HepG2 (cell line): ENCODE results near the gene COL2A1. TPM values are rescaled to one million over a fixed set of nuclear protein-coding genes. Genes with fewer than 3 reads are reported as not detected.

Experiments
- AHR ChIP-seq: IDR thresholded peaks from 2 replicates; pipeline ENCODE4 v1.6.1; 2018; ENCODE audit warnings: missing genetic modification reagents, missing compliant biosample characterization
- DBP ChIP-seq: sonication (generic); formaldehyde crosslinking; IDR thresholded peaks from 2 replicates; pipeline ENCODE4 v1.4.0; 2020; ENCODE audit warnings: missing genetic modification reagents; ENCODE audit errors: not compliant biosample characterization
- ERF ChIP-seq: IDR thresholded peaks from 2 replicates; pipeline ENCODE4 v1.6.1; 2018; ENCODE audit warnings: missing biosample characterization, missing genetic modification reagents
- HOMEZ ChIP-seq: IDR thresholded peaks from 2 replicates; pipeline ENCODE4 v1.6.1; 2016; ENCODE audit warnings: low read depth
- HOXA5 ChIP-seq: sonication (generic); formaldehyde crosslinking; IDR thresholded peaks from 2 replicates; pipeline ENCODE4 v1.4.0; 2020; ENCODE audit warnings: missing genetic modification reagents
- KAT2B ChIP-seq: fragments of 150-350 bp; IDR thresholded peaks from 2 replicates; pipeline ENCODE4 v1.6.1; 2014; ENCODE audit warnings: low read depth, low read length, borderline replicate concordance
- MAFG ChIP-seq: sonication (generic); formaldehyde crosslinking; IDR thresholded peaks from 2 replicates; pipeline ENCODE4 v1.5.1; 2020; ENCODE audit warnings: mild to moderate bottlenecking, missing genetic modification reagents
- POLR2AphosphoS5 ChIP-seq: IDR thresholded peaks from 2 replicates; pipeline ENCODE4 v1.6.1; 2012; ENCODE audit warnings: low read depth, low read length
- ZBTB10 ChIP-seq: sonication (generic); formaldehyde crosslinking; IDR thresholded peaks from 2 replicates; pipeline ENCODE4 v1.4.0; 2020; ENCODE audit warnings: missing genetic modification reagents, borderline replicate concordance
- ZBTB14 ChIP-seq: sonication (generic); formaldehyde crosslinking; IDR thresholded peaks from 2 replicates; pipeline ENCODE4 v1.4.0; 2020; ENCODE audit warnings: missing genetic modification reagents
- ZFP91 ChIP-seq: sonication (generic); formaldehyde crosslinking; IDR thresholded peaks from 2 replicates; pipeline ENCODE4 v1.9.0; 2022; ENCODE audit warnings: missing genetic modification reagents, mild to moderate bottlenecking, borderline replicate concordance
- ZMYM3 ChIP-seq: sonication (generic); formaldehyde crosslinking; IDR thresholded peaks from 2 replicates; pipeline ENCODE4 v1.5.1; 2020; ENCODE audit warnings: mild to moderate bottlenecking, missing genetic modification reagents
- ZNF333 ChIP-seq: sonication (generic); formaldehyde crosslinking; IDR thresholded peaks from 2 replicates; pipeline ENCODE4 v1.4.0; 2020; ENCODE audit warnings: mild to moderate bottlenecking, missing genetic modification reagents, borderline replicate concordance
- ZNF33B ChIP-seq: sonication (generic); formaldehyde crosslinking; IDR thresholded peaks from 2 replicates; pipeline ENCODE4 v1.5.1; 2020; ENCODE audit warnings: mild to moderate bottlenecking, missing genetic modification reagents
- ZNF441 ChIP-seq: sonication (generic); formaldehyde crosslinking; IDR thresholded peaks from 2 replicates; pipeline ENCODE4 v1.7.0; 2021; ENCODE audit warnings: missing genetic modification reagents, borderline replicate concordance
- ZNF574 ChIP-seq: sonication (generic); formaldehyde crosslinking; IDR thresholded peaks from 2 replicates; pipeline ENCODE4 v1.4.0; 2020; ENCODE audit warnings: missing genetic modification reagents
- ZNF740 ChIP-seq: sonication (generic); formaldehyde crosslinking; IDR thresholded peaks from 2 replicates; pipeline ENCODE4 v1.4.0; 2020; ENCODE audit warnings: missing genetic modification reagents
- polyA plus RNA-seq, 8 experiments: library from polyadenylated mRNA; depleted of rRNA in 3 of 8; stranded (reverse) in 7 of 8; unstranded in 1 of 8; fragments of >200 nt; fragmentation: Illumina TruSeq in 4 of 8; extraction: Trizol in 4 of 8; gene quantifications; 2 replicates each; pipeline versions ENCODE4 v1.2.1 to v1.2.3, GENCODE V29; 2011 to 2016; ENCODE audit warnings: low read depth in 4 of 8, missing spikeins in 1 of 8, mixed read lengths in 1 of 8; ENCODE audit not compliant: insufficient read depth in 1 of 8
- total RNA-seq, 5 experiments: library from RNA; depleted of rRNA; stranded (reverse); fragments of >200 nt; fragmentation: Illumina TruSeq; extraction: Trizol; gene quantifications; 2 replicates each; pipeline ENCODE4 v1.2.3, GENCODE V29; 2016; ENCODE audit warnings: low read depth in 1 of 5

Gene COL2A1
- total and polyA plus RNA-seq, 2 of the 13 experiments (the other 11 are each of a cell fraction or from before 2014, with no cell fraction given): 7.4 to 38.3 TPM

GRCh38 chr12:47963340-47964040 lies 40.8 kb downstream of the COL2A1 start, which contains the start of gene TMEM106C (continued):
- TF ChIP-seq ZFP91 (CRISPR knock-in tag): peak; percentile 74; the same call in 1 of the 2 replicates
- TF ChIP-seq ZMYM3 (CRISPR knock-in tag): no peak
- peak; percentile 46; the same call in 1 of the 2 replicates for TF ChIP-seq HOMEZ (CRISPR knock-in tag)
- TF ChIP-seq ZBTB14 (CRISPR knock-in tag): peak; percentile 96
- no peak for TF ChIP-seq ZNF33B (CRISPR knock-in tag)
- no peak; the same call in 1 of the 2 replicates for TF ChIP-seq ERF (CRISPR knock-in tag)
- no peak for TF ChIP-seq MAFG (CRISPR knock-in tag)
- TF ChIP-seq POLR2AphosphoS5: peak; percentile 69
- peak; percentile 68 for TF ChIP-seq ZNF574 (CRISPR knock-in tag)
- no peak for TF ChIP-seq KAT2B
- no peak for TF ChIP-seq ZNF740 (CRISPR knock-in tag)
- TF ChIP-seq AHR (CRISPR knock-in tag): no peak
- TF ChIP-seq ZNF333 (CRISPR knock-in tag): no peak
- TF ChIP-seq ZBTB10 (CRISPR knock-in tag): 0 out of 2 replicates have a peak, but pooled peaks have one; percentile 46
- TF ChIP-seq DBP (CRISPR knock-in tag): peak; percentile 58
- TF ChIP-seq HOXA5 (CRISPR knock-in tag): no peak; the same call in 1 of the 2 replicates
- no peak for TF ChIP-seq ZNF441 (CRISPR knock-in tag)
